WERI-Rb-1 (cell line): ENCODE results near the gene SLC35B4.

Experiments
- DNase-seq: peaks from one replicate; pipeline ENCODE4 v3.0.0-alpha.2; 2020
- H3K27ac ChIP-seq: fragments of 250-450 bp; sonication (Bioruptor Pico); 2 replicates; pipeline ENCODE4 v1.5.1; 2020; ENCODE audit warnings: mild to moderate bottlenecking, moderate library complexity
- H3K27me3 ChIP-seq: fragments of 250-450 bp; sonication (Bioruptor Pico); 2 replicates; pipeline ENCODE4 v1.5.1; 2021; ENCODE audit warnings: mild to moderate bottlenecking, low read depth, moderate library complexity; ENCODE audit not compliant: insufficient read depth, severe bottlenecking
- H3K36me3 ChIP-seq: fragments of 250-450 bp; sonication (Bioruptor Pico); 2 replicates; pipeline ENCODE4 v1.5.1; 2020; ENCODE audit warnings: mild to moderate bottlenecking, moderate library complexity
- H3K4me3 ChIP-seq: 2 replicates; pipeline ENCODE4 v1.5.1; 2011; ENCODE audit warnings: low read depth, mild to moderate bottlenecking, control low read depth, low read length
- H3K9me3 ChIP-seq: fragments of 250-450 bp; sonication (Bioruptor Pico); 2 replicates; pipeline ENCODE4 v1.5.1; 2021; ENCODE audit warnings: mild to moderate bottlenecking, moderate library complexity; ENCODE audit not compliant: severe bottlenecking
- TF ChIP-seq, protein P1 (sequence below): IDR thresholded peaks from 2 replicates; pipeline ENCODE4 v1.5.1; 2011; ENCODE audit warnings: low read depth, mild to moderate bottlenecking, control low read depth, inconsistent platforms, low read length

Gene SLC35B4

GRCh38 chr7:134289423-134289822 lies 27.3 kb downstream of the SLC35B4 start:
- no peaks in the 10 kb centered on the region for H3K27me3 ChIP-seq
- peaks cover 3% of the 10 kb centered on the region; the same call in 1 of the 2 replicates for H3K36me3 ChIP-seq
- no peak overlapping the region for H3K4me3 ChIP-seq
- no peaks in the 10 kb centered on the region for H3K9me3 ChIP-seq
- TF ChIP-seq, protein P1, sequence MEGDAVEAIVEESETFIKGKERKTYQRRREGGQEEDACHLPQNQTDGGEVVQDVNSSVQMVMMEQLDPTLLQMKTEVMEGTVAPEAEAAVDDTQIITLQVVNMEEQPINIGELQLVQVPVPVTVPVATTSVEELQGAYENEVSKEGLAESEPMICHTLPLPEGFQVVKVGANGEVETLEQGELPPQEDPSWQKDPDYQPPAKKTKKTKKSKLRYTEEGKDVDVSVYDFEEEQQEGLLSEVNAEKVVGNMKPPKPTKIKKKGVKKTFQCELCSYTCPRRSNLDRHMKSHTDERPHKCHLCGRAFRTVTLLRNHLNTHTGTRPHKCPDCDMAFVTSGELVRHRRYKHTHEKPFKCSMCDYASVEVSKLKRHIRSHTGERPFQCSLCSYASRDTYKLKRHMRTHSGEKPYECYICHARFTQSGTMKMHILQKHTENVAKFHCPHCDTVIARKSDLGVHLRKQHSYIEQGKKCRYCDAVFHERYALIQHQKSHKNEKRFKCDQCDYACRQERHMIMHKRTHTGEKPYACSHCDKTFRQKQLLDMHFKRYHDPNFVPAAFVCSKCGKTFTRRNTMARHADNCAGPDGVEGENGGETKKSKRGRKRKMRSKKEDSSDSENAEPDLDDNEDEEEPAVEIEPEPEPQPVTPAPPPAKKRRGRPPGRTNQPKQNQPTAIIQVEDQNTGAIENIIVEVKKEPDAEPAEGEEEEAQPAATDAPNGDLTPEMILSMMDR: no peak
- H3K27ac ChIP-seq: no peak overlapping the region
- no peak for DNase-seq

- no peak for DNase-seq
- TF ChIP-seq, protein P1: no peak
- Histone ChIP-seq H3K36me3 (no peaks in the 10 kb centered on the region), H3K4me3 (no peak overlapping the region), H3K27me3 (no peaks in the 10 kb centered on the region), H3K27ac (no peak overlapping the region), H3K9me3 (no peaks in the 10 kb centered on the region)
Observed at GRCh38 chr7:134287916-134288659, 28.6 kb downstream of the SLC35B4 start.

DNA sequence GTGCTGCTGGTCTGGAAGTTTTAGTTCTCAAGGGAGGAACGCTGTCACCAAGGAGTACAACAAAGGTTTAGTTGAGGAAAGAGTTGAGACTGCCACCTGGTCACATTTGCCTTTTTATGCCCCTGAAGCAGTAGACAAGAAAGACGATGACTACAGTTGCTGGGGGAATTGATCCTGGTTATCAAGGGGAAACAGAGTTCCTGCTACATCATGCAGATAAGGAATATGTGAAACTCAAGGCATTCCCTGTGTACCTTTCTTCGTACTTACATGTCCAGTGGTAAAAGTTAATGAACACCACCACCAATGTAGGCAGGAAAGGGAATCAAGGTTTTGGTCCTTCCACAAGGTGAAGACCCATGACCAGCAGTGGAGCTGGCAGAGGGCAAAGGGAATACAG lies 31.8 kb downstream of the SLC35B4 start:
- Histone ChIP-seq H3K27ac (peak overlapping the region; percentile 80), H3K27me3 (no peaks in the 10 kb centered on the region), H3K9me3 (no peaks in the 10 kb centered on the region), H3K4me3 (no peak overlapping the region), H3K36me3 (no peaks in the 10 kb centered on the region)
- no peak for DNase-seq
- TF ChIP-seq, protein P1: no peak

- TF ChIP-seq, protein P1: no peak
- no peaks in the 10 kb centered on the region for H3K9me3 ChIP-seq
- no peaks in the 10 kb centered on the region for H3K27me3 ChIP-seq
- H3K27ac ChIP-seq: peak overlapping the region; percentile 80
- H3K36me3 ChIP-seq: no peaks in the 10 kb centered on the region
- no peak for DNase-seq
- no peak overlapping the region for H3K4me3 ChIP-seq
Observed at GRCh38 chr7:134284011-134284410, 32.7 kb downstream of the SLC35B4 start.

GRCh38 chr7:134280508-134280907 lies 36.2 kb downstream of the SLC35B4 start:
- Histone ChIP-seq H3K27me3 (no peaks in the 10 kb centered on the region), H3K36me3 (no peaks in the 10 kb centered on the region), H3K9me3 (no peaks in the 10 kb centered on the region), H3K4me3 (no peak overlapping the region), H3K27ac (no peak overlapping the region)
- no peak for DNase-seq
- TF ChIP-seq, protein P1: no peak

- H3K36me3 ChIP-seq: no peaks in the 10 kb centered on the region
- H3K27ac ChIP-seq: no peak overlapping the region
- H3K27me3 ChIP-seq: no peaks in the 10 kb centered on the region
- no peak overlapping the region for H3K4me3 ChIP-seq
- H3K9me3 ChIP-seq: no peaks in the 10 kb centered on the region
- DNase-seq: no peak
- TF ChIP-seq, protein P1: no peak
Observed at GRCh38 chr7:134279898-134280297, 36.8 kb downstream of the SLC35B4 start.
